Activated CD4-positive, alpha-beta T cell treated with anti-CD3 and anti-CD28 coated beads for 4 hours (primary cell): ENCODE results near the gene PRKCA.
"Not testable (repeated sequence)": the region's sequence is repeated elsewhere in the genome, so short reads cannot be mapped to it uniquely, and the experiment has no call there.

Source experiments
- DNase-seq, 2 donors: peaks; one replicate each; pipeline ENCODE4 v3.0.0-alpha.2; 2020

PRKCA gene

GRCh38 chr17:66387392-66387981 is 85.1 kb downstream of the PRKCA start:
- DNase-seq, result no peak

GRCh38 chr17:66392783-66393437 is 90.5 kb downstream of the PRKCA start:
- no peak for DNase-seq

- DNase-seq, result no peak
Observed at GRCh38 chr17:66395961-66396360, 93.5 kb downstream of the PRKCA start.

- DNase-seq, result peak in 1 of 2 donors; percentile 14
Observed at GRCh38 chr17:66397486-66397885, 95.1 kb downstream of the PRKCA start.

GRCh38 chr17:66398059-66398458 is 95.6 kb downstream of the PRKCA start:
- DNase-seq, result no peak

GRCh38 chr17:66398617-66399016 is 96.2 kb downstream of the PRKCA start:
- no peak for DNase-seq

- no peak for DNase-seq
Observed at GRCh38 chr17:66399441-66399840, 97.0 kb downstream of the PRKCA start.

GRCh38 chr17:66400041-66400688 is 97.8 kb downstream of the PRKCA start:
- DNase-seq, result not testable (repeated sequence)

- DNase-seq, result no peak
Observed at GRCh38 chr17:66400698-66401097, 98.3 kb downstream of the PRKCA start.

- no peak for DNase-seq
Observed at GRCh38 chr17:66401364-66401763, 99.0 kb downstream of the PRKCA start.

- no peak for DNase-seq
Observed at GRCh38 chr17:66403846-66404556, 101.6 kb downstream of the PRKCA start.

GRCh38 chr17:66405836-66406677 is 103.6 kb downstream of the PRKCA start:
- DNase-seq, result no peak

GRCh38 chr17:66406701-66407644 is 104.6 kb downstream of the PRKCA start:
- no peak for DNase-seq

GRCh38 chr17:66407864-66408263 is 105.5 kb downstream of the PRKCA start:
- no peak for DNase-seq

GRCh38 chr17:66411520-66411919 is 109.1 kb downstream of the PRKCA start:
- no peak for DNase-seq

- no peak for DNase-seq
Observed at GRCh38 chr17:66412857-66413558, 110.6 kb downstream of the PRKCA start.

GRCh38 chr17:66413559-66414520 is 111.4 kb downstream of the PRKCA start:
- no peak for DNase-seq

- DNase-seq, result no peak
Observed at GRCh38 chr17:66414561-66415175, 112.3 kb downstream of the PRKCA start.
